HG02943 (cell line): ENCODE measurements around the gene SHISA5.

Experiments used
- ATAC-seq: cut with Tn5 transposase; IDR thresholded peaks from one replicate; pipeline ENCODE4 v1.9.1; 2021; ENCODE audit warnings: mild to moderate bottlenecking, low read depth, moderate library complexity; ENCODE audit not compliant: unreplicated experiment

SHISA5 gene

DNA sequence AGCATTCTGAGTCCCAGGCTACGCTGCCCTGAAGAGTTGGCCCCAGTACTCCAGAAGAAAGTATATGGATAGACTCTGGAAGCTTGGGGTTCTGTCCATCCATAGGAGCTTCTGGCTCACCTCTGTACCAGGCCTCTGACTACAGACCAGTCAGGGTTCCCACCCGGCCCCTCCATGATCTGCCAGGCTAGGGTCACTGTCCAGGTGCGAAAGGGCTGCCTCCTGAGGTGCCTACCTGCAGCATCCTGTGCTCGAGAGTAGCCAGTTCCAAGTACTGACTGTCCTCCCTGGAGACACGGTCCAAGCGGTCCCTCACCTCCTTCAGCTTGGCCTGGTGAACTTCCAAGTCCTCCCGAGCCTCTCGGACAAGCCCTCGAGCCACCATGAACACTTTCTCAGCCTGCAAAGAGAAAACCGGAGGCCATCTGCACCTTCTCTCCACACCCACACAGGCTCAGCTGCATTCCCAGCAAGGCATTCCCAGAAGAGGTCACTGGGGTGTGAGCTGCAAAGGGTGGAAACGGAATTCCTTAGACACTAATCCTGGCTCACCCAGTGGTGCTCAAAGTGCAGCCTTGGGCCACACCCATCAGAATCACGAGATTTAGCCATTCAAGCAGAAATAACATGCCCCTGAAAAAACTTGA lies 70.4 kb downstream of the SHISA5 start:
- ATAC-seq = no peak

- ATAC-seq = no peak
Measured at GRCh38 chr3:48432411-48433371, 71.3 kb downstream of the SHISA5 start.

DNA sequence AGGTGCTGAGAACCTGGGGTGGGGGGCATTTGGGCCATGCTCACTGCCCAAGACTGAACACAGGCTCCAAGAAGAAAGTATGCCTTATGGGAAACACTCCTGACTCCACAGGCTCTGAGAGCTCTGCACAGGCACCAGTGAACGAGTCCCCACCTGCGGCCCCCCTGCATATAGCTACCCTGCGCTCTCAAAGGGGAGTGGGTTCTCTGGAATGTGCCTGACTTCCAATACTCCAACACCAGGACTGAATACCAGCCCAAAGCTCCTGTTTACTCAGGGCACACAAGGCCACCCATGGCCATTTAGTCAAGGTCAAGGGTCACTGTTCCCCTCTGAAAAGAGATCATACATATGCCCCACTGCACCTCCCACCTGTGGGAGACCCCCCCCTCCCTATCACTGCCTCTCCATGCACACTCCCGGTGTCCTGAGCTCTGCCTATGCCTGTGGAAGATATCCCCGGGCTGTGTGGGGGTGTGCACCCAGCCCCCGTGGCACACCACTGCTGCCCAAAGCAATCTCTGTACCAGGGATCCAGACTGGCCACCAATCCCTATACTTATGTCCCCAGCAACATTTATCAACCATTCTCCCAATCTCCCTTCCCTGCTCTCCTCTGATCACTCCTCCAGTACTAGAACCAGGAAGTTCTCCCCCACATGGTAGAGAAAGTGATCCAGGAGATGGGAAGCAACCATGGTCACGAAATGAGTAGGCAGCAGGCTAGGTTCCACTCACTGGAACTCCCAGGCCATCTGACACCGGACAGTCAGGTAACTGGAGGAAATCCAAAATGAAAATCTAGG lies 72.5 kb downstream of the SHISA5 start:
- ATAC-seq = no peak

- ATAC-seq = no peak
Measured at GRCh38 chr3:48430708-48431101, 73.3 kb downstream of the SHISA5 start.

GRCh38 chr3:48429960-48430707 lies 73.8 kb downstream of the SHISA5 start, which contains the start of gene PLXNB1:
Gene PLXNB1 (minus strand): TSS chr3:48430086. CDS start chr3:48424611, 5,475 bp downstream.
- no peak for ATAC-seq

DNA sequence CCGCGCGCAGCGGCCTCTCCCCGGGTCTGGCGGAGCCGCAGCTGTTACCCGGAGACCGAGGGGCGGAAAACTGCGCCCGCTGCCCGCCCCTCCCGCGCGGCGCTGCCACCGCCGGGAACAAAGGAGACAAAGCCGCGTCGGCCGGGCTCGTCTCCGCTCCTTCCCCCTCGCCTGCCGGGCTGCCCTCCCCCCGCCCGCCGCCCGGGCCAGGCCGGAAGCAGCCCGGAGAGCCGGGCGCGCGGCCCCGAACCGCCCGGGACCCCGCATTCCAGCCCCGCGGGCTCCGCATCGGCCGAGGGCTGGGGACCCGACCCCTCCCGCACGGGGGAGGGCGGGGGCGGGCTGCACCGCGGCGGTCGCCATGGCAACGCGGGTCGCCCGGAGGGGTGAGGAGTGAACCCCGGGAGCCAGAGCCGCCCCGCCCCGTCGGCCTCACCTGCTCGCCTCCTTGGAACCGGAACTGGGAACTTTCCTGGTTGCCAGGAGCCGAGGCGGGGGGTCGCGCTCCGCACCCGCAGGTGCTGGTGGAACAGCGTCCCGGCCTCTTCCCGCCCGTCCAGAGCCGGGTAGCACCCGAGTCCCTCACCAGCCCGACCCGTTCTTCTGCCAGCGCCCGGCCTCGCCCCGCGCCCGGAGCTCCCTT lies 74.5 kb downstream of the SHISA5 start:
- ATAC-seq = no peak

- ATAC-seq = no peak
Measured at GRCh38 chr3:48428572-48429316, 75.2 kb downstream of the SHISA5 start.

GRCh38 chr3:48428088-48428571 lies 75.8 kb downstream of the SHISA5 start:
- no peak for ATAC-seq

DNA sequence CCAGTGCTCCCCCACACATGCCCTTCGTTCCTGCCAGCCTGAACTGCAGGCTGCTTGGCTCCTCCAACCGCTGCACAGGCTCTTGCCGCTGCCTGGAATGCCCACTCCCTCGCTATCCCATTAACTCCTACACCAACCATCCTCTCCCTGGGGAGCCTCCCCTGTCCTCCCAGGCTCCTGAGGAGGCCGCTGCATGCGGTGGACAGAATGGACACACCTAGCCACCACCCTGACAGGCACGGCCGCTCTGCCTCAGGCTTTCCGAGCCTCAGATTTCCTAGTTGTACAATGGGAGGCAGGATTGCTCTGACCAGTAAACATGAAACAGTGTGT lies 76.4 kb downstream of the SHISA5 start:
- ATAC-seq = no peak

GRCh38 chr3:48426944-48427629 lies 76.9 kb downstream of the SHISA5 start:
- ATAC-seq = no peak

GRCh38 chr3:48426401-48426909 lies 77.5 kb downstream of the SHISA5 start:
- no peak for ATAC-seq

- no peak for ATAC-seq
Measured at GRCh38 chr3:48425281-48425812, 78.6 kb downstream of the SHISA5 start.

GRCh38 chr3:48423883-48424695 lies 79.9 kb downstream of the SHISA5 start:
- no peak for ATAC-seq

GRCh38 chr3:48423241-48423882 lies 80.6 kb downstream of the SHISA5 start:
- no peak for ATAC-seq

DNA sequence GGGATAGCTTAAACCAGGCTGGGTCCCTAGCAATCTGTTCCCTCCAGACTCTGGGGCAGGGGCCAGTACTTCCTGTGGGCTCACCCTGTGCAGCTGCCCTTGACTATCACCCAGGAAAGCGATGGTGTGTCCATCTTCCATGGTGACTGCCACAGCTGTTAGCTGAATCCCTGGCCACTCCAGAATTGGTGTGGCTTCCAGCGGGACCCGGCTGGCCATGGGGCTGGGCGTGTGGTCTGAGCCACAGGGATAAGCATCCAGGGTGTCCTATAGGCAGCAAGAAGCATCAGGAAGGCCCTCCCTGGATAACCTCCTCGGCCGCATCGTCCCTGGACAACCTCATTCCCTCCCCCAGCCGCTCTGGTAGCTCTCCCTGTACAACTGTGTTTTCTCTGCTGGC lies 81.3 kb downstream of the SHISA5 start:
- ATAC-seq = no peak

DNA sequence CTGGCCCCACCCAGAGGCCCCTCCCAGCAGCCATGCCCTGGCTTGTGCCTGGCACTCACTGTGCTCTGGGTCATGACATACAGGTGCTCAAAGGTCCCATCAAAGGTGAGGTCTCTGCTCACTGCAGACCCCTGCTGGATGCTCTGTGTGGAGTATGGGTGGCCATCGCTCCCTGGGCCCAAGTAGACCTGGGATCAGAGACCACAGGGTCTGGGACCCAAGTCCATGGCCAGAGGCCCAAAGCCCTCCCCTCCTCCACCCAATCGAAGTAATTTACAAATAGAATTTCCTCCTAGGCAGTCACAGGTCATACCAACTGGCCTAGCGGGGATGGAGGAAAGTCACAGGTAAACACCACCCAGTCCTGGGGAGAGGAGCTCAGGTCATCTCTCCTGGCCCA lies 81.7 kb downstream of the SHISA5 start:
- no peak for ATAC-seq

DNA sequence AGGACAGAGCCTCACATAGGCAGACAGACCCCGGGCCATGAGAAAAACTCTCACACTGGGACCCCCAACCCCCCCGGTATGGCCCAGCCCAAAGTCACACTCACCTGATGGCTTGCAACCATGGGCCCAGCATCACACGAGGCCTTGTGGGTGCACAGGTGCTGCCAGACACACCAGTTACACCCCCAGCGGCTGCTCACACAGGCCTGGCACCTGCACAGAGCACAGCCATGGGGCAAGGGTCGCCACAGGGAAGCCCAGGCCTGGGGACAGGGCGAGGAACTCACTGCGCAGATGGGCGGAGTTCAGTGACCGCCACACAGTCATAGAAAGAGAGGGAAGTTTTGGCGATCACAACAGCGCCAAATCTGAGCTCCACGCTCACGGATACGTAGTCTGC lies 83.4 kb downstream of the SHISA5 start:
- ATAC-seq = no peak
